AG10803 (cell line): Measurements from ENCODE around the gene RNF114.
"Not testable (repeated sequence)": the region's sequence is repeated elsewhere in the genome, so short reads cannot be mapped to it uniquely, and the experiment has no call there.

Source experiments
- DNase-seq: peaks from one replicate; pipeline ENCODE4 v3.0.0; 2010; ENCODE audit warnings: low read depth
- H3K4me3 ChIP-seq: 2 replicates; pipeline ENCODE4 v1.5.1; 2011; ENCODE audit warnings: mild to moderate bottlenecking, low read length, control low read depth
- TF ChIP-seq, protein P1 (sequence below): conservative IDR thresholded peaks from 2 replicates; pipeline ENCODE4 v1.5.1; 2011; ENCODE audit warnings: mild to moderate bottlenecking, low read length, control low read depth, inconsistent platforms

Gene RNF114

DNA sequence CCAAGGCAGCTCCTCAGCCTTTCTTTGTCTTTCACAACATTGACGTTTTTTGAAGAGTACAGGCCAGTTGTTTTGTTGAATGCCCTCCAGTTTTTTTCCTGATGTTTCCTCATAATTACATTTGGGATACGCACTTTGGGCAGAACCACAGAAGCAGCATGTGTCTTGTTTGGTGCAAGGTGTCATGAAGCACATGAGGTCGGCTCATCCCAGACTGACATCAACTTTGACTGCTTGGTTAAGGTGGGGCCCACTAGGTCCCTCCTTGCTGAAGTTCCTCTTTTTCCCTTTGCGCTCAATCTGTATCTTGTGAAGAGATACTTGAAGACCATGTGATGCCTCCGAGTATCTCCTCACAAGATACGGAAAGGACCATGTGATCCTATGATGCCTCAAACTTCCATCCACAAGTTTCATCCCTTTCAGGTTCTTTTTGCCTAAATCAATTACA lies 57.1 kb downstream of the RNF114 start:
- TF ChIP-seq, protein P1, sequence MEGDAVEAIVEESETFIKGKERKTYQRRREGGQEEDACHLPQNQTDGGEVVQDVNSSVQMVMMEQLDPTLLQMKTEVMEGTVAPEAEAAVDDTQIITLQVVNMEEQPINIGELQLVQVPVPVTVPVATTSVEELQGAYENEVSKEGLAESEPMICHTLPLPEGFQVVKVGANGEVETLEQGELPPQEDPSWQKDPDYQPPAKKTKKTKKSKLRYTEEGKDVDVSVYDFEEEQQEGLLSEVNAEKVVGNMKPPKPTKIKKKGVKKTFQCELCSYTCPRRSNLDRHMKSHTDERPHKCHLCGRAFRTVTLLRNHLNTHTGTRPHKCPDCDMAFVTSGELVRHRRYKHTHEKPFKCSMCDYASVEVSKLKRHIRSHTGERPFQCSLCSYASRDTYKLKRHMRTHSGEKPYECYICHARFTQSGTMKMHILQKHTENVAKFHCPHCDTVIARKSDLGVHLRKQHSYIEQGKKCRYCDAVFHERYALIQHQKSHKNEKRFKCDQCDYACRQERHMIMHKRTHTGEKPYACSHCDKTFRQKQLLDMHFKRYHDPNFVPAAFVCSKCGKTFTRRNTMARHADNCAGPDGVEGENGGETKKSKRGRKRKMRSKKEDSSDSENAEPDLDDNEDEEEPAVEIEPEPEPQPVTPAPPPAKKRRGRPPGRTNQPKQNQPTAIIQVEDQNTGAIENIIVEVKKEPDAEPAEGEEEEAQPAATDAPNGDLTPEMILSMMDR = no peak
- peak; percentile 46 for DNase-seq
- H3K4me3 ChIP-seq = no peak overlapping the region

DNA sequence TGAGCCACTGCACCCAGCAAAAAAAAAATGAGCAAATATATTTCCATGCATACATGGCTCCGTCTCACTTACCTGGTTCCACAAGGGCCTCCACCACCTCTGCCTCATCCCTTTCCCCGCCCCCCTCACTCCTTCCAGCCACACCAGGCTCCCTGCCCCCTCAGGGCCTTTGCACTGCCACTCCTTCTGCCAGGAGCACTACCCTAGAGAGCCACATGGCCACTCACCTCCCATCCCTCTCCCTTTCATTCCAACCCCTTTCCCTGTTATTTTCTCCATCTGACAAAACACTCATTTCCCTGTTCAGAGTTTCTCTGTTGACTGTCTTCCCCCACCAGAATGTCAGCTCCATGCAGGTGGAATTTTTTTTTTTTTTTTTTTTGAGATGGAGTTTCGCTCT lies 59.4 kb downstream of the RNF114 start:
- no peak for DNase-seq
- H3K4me3 ChIP-seq = no peak overlapping the region
- TF ChIP-seq, protein P1 = no peak

DNA sequence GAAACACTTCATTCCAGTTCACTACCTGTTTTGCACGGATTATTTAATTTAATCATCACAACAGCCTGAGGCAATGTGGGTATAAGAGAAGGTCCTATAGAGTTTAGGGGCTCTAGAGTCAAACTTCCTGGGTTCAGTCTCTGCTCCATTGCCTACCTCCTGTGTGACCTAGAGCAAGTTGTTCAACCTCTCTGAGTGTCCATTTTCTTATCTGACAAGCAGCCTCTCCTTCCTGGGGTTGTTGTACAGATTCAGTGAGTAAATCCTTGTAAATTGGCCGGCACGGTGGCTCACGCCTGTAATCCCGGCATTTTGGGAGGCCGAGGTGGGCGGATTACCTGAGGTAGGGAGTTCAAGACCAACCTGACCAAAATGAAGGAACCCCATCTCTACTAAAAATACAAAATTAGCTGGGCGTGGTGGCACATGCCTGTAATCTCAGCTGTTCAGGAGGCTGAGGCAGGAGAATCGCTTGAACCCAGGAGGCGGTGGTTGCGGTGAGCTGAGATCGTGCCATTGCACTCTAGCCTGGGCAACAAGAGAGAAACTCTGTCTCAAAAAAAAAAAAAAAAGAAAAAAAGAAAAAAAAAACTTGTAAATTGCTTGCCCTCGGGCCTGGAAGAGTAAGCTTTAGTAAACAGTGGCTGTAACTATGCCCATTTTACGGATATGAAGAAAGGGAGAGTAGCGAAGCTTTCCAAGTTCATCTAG lies 62.4 kb downstream of the RNF114 start:
- H3K4me3 ChIP-seq, DNase-seq: not testable (repeated sequence)

DNA sequence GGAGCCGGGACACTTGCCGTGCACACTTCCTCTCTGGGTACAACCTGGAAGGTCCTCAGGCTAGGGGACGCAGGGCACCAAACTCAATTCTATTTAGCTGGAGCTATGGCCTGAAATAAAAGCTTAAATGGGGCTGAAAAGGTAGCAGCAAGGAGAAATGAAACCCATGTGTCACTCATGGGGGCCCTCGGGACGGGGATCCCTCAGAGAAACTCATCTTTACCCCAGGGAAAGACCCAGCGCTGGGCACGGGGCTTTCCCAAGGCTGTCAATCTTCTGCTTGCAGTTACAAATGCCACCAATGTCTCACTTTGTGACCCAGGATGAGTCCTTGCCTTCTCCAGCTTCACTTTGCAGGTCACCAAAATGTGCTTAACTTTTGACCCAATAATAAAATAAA lies 63.1 kb downstream of the RNF114 start:
- no peak for DNase-seq
- TF ChIP-seq, protein P1 = no peak
- no peak overlapping the region for H3K4me3 ChIP-seq

DNA sequence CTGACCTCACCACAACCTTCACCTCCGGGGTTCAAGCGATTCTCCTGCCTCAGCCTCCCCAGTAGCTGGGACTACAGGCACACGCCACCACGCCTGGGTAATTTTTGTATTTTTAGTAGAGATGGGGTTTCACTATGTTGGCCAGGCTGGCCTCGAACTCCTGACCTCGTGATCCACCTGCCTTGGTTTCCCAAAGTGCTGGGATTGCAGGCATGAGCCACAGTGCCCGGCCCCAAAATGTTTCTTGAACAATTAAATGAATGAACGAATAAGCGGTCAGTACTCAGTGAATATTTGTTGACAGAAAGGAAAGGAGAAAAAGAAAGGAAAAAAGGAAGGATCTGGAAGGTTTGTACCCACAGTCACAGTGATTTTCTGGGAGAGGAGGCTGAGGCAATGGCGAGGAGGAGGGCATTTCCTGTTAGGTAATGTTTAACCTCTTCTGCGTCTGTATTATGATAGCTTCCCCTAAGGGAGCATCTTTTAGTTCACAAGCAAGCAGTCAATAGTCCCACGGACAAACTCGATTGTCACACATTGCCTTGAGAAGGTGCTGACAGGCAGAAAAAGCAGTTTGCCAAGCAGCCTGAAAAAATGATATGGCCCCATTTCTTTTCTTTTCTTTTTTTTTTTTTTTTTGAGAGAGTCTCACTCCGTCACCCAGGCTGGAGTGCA lies 64.5 kb downstream of the RNF114 start:
- not testable (repeated sequence) for DNase-seq, H3K4me3 ChIP-seq

DNA sequence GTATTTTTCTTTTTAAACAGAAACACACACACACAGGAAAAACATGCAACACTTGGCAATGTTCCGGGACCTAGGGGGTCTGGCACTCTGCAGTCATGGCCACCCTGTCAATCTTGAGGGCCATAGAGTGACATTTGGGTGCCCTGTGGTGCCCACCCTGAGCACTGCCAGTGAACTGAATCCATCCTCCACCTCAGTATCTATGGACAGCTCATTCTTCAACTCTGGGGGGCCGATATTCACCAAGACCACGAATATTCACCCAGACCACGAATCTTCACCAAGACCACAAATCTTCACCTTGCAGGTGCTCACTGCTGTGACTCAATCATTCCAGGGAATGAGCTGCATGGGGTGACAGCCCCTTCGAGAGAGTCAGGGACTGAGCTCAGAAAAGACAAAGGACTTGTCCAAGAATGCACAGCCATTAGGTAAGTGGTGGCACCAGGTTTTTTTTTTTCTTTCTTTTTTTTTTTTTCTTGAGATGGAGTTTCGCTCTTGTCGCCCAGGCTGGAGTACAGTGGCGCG lies 65.7 kb downstream of the RNF114 start:
- TF ChIP-seq, protein P1 = no peak
- H3K4me3 ChIP-seq = no peak overlapping the region
- DNase-seq = no peak

DNA sequence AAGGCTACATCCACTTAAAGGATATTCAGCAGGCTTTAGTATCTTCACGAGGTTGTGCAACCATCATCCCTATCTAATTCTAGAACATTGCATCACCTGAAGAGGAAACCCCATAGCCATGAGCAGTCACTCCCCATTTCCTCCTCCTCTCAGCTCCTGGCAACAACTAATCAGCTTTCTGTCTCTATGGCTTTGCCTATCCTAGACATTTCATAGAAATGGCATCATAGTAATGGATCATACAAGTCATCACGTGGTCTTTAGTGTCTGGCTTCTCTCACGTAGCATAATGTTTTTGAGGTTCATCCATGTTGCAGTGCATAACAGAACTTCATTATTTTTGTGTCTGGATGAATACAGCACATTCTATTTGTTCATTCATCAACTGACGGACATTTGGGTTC lies 67.1 kb downstream of the RNF114 start:
- no peak overlapping the region for H3K4me3 ChIP-seq
- DNase-seq = peak; percentile 87
- TF ChIP-seq, protein P1 = no peak
